GM19240 (cell line): ENCODE results near the gene KANTR.
"Not testable (repeated sequence)": the region's sequence is repeated elsewhere in the genome, so short reads cannot be mapped to it uniquely, and the experiment has no call there.

ENCODE experiments used
- DNase-seq: peaks from one replicate; pipeline ENCODE4 v3.0.0; 2011; ENCODE audit warnings: low spot score; ENCODE audit not compliant: insufficient read length

Gene KANTR

GRCh38 chrX:53128097-53128749, 34.3 kb downstream of the KANTR start:
- DNase-seq = no peak

- no peak for DNase-seq
Observed at GRCh38 chrX:53133400-53133799, 39.5 kb downstream of the KANTR start.

GRCh38 chrX:53135581-53135980, 41.6 kb downstream of the KANTR start:
- no peak for DNase-seq

GRCh38 chrX:53153581-53153980, 59.6 kb downstream of the KANTR start:
- no peak for DNase-seq

GRCh38 chrX:53155512-53156206, 61.7 kb downstream of the KANTR start:
- DNase-seq = no peak

GRCh38 chrX:53156207-53156596, 62.3 kb downstream of the KANTR start:
- DNase-seq = no peak

GRCh38 chrX:53159184-53159583, 65.2 kb downstream of the KANTR start:
- DNase-seq = no peak

- no peak for DNase-seq
Observed at GRCh38 chrX:53160297-53160983, 66.5 kb downstream of the KANTR start.

GRCh38 chrX:53163436-53163835, 69.5 kb downstream of the KANTR start:
- DNase-seq = no peak

GRCh38 chrX:53164566-53164965, 70.6 kb downstream of the KANTR start:
- not testable (repeated sequence) for DNase-seq

- DNase-seq = no peak
Observed at GRCh38 chrX:53166103-53166502, 72.2 kb downstream of the KANTR start.

GRCh38 chrX:53171356-53171755, 77.4 kb downstream of the KANTR start:
- DNase-seq = no peak
